ENCODE data around the gene CDKN2AIPNL. TPM values are rescaled to one million over a fixed set of nuclear protein-coding genes. Genes with fewer than 3 reads are reported as not detected.

The CDKN2AIPNL gene
- total RNA-seq: 38.6 and 47.3 TPM in 2 replicates

GRCh38 chr5:134411546-134412266, at the start of gene CDKN2AIPNL:
Gene CDKN2AIPNL, minus strand, starts transcription at chr5:134411881. Its CDS starts 27 bp downstream, at chr5:134411854.

GRCh38 chr5:134370871-134371833, 40.5 kb downstream of the CDKN2AIPNL start, which contains the start of gene UBE2B:
Gene UBE2B, plus strand, starts transcription at chr5:134371569. Its CDS starts 27 bp downstream, at chr5:134371596.

Other genes starting within 250 kb of the CDKN2AIPNL start
- gene SKP1, start 234.9 kb downstream of the CDKN2AIPNL start, total RNA-seq: 293 and 312 TPM in 2 replicates
- gene PPP2CA, start 185.8 kb downstream of the CDKN2AIPNL start, total RNA-seq: 189 and 203 TPM in 2 replicates
- 0.40 TPM in 1 of 2 replicates, not detected in the other for gene CDKL3, start 44.7 kb downstream of the CDKN2AIPNL start, total RNA-seq
- 33.5 and 37.2 TPM in 2 replicates for gene UBE2B, start 40.3 kb downstream of the CDKN2AIPNL start, total RNA-seq
- gene JADE2, start 113.8 kb upstream of the CDKN2AIPNL start, total RNA-seq: 25.6 and 26.4 TPM in 2 replicates
- 29.3 and 35.1 TPM in 2 replicates for gene SAR1B, start 220.9 kb upstream of the CDKN2AIPNL start, total RNA-seq
- 15.7 and 15.9 TPM in 2 replicates for gene SEC24A, start 236.9 kb upstream of the CDKN2AIPNL start, total RNA-seq

Data from mammary microvascular endothelial cell (primary cell).